Mesothelial cell of epicardium (in vitro differentiated cells): Measurements from ENCODE around the gene PDE10A. TPM values are rescaled to one million over a fixed set of nuclear protein-coding genes. Genes with fewer than 3 reads are reported as not detected.
"Not testable (repeated sequence)": the region's sequence is repeated elsewhere in the genome, so short reads cannot be mapped to it uniquely, and the experiment has no call there.

Source experiments
- DNase-seq, 2 experiments: peaks; one replicate each; pipeline ENCODE4 v3.0.0; 2021; ENCODE audit warnings: low spot score in 2 of 2; ENCODE audit not compliant: unreplicated experiment in 2 of 2
- H3K27ac Mint-ChIP-seq: 2 replicates; pipeline ENCODE4 v1.8.0; 2021; ENCODE audit warnings: mixed read lengths
- H3K27me3 Mint-ChIP-seq: 2 replicates; pipeline ENCODE4 v1.8.0; 2021; ENCODE audit warnings: low read depth, mixed read lengths
- H3K36me3 Mint-ChIP-seq: 2 replicates; pipeline ENCODE4 v1.8.0; 2021; ENCODE audit warnings: mixed read lengths
- H3K4me1 Mint-ChIP-seq: 2 replicates; pipeline ENCODE4 v1.8.0; 2021; ENCODE audit warnings: mixed read lengths
- H3K4me3 Mint-ChIP-seq: 2 replicates; pipeline ENCODE4 v1.8.0; 2021; ENCODE audit warnings: mild to moderate bottlenecking, moderate library complexity, mixed read lengths
- H3K9me3 Mint-ChIP-seq: 2 replicates; pipeline ENCODE4 v1.8.0; 2021; ENCODE audit warnings: mixed read lengths
- total RNA-seq: library from RNA; stranded (reverse); gene quantifications from 3 replicates; pipeline ENCODE4 v1.2.1, GENCODE V29; 2021
- TF ChIP-seq, protein P1 (sequence below): fragments of 200-600 bp; sonication (generic); IDR thresholded peaks from one replicate; pipeline ENCODE4 v1.5.0; 2021; ENCODE audit warnings: antibody characterized with exemption; ENCODE audit not compliant: unreplicated experiment

Gene PDE10A
- total RNA-seq, 1 donor from 2014 or later, result 12.8 TPM

DNA sequence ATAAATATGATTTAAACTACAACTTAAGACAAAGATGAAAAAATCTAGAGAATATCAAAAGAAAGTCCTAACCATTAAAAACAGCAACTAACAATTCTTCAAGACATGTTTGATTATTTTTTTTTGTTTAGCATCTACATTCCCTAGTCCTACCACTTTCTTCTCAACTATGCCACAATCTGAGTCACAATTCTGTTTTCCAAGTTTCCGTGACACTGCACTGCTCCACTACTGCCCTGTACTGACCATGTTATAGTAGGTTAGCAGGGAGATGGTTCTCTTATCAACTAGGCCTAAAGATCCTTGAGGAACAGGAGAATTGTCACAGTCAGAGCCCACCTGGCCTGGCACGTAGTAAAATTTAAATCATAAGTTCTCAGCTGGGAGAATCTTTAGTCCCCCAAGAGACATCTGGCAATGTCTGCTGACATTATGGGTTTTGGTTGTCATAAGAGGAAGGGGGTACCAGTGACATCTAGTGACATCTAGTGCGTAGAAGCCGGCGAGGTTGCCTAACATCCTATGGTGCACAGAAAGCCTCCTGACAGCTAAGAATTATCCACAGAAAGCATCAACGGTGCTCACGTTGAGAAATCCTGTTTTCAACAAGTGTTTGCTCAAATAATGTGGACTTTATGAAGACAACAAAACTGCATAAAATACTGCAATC is 100.5 kb downstream of the PDE10A start:
- DNase-seq, result no peak
- H3K27me3 Mint-ChIP-seq, result no peaks in the 10 kb centered on the region
- H3K4me3 Mint-ChIP-seq, result no peak overlapping the region
- H3K9me3 Mint-ChIP-seq, result peaks cover 36% of the 10 kb centered on the region
- H3K27ac Mint-ChIP-seq, result no peak overlapping the region
- TF ChIP-seq, protein P1, sequence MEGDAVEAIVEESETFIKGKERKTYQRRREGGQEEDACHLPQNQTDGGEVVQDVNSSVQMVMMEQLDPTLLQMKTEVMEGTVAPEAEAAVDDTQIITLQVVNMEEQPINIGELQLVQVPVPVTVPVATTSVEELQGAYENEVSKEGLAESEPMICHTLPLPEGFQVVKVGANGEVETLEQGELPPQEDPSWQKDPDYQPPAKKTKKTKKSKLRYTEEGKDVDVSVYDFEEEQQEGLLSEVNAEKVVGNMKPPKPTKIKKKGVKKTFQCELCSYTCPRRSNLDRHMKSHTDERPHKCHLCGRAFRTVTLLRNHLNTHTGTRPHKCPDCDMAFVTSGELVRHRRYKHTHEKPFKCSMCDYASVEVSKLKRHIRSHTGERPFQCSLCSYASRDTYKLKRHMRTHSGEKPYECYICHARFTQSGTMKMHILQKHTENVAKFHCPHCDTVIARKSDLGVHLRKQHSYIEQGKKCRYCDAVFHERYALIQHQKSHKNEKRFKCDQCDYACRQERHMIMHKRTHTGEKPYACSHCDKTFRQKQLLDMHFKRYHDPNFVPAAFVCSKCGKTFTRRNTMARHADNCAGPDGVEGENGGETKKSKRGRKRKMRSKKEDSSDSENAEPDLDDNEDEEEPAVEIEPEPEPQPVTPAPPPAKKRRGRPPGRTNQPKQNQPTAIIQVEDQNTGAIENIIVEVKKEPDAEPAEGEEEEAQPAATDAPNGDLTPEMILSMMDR, result no peak
- no peaks in the 10 kb centered on the region for H3K4me1 Mint-ChIP-seq
- peaks cover 19% of the 10 kb centered on the region for H3K36me3 Mint-ChIP-seq

DNA sequence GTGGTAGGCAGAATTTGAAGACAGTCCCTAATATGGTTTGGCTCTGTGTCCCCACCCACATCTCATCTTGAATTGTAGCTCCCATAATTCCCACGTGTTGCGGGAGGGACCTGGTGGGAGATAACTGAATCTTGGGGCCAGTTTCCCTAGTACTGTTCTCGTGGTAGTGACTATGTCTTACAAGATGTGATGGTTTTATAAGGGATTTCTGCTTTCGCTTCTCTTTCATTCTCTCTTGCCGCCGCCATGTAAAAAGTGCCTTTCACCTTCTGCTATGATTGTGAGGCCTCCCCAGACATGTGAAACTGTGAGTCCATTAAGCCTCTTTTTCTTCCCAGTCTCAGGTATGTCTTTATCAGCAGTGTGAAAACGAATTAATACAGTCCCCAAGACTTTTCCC is 103.4 kb downstream of the PDE10A start:
- H3K9me3 Mint-ChIP-seq, result peaks cover 22% of the 10 kb centered on the region
- H3K4me3 Mint-ChIP-seq, result no peak overlapping the region
- H3K27ac Mint-ChIP-seq, result no peak overlapping the region
- peaks cover 10% of the 10 kb centered on the region for H3K36me3 Mint-ChIP-seq
- TF ChIP-seq, protein P1, result no peak
- DNase-seq, result no peak
- H3K4me1 Mint-ChIP-seq, result no peaks in the 10 kb centered on the region
- no peaks in the 10 kb centered on the region for H3K27me3 Mint-ChIP-seq

- not testable (repeated sequence) for DNase-seq, H3K4me3 Mint-ChIP-seq, H3K27me3 Mint-ChIP-seq, H3K27ac Mint-ChIP-seq, H3K4me1 Mint-ChIP-seq
- peaks cover 10% of the 10 kb centered on the region for H3K36me3 Mint-ChIP-seq
- H3K9me3 Mint-ChIP-seq, result peaks cover 25% of the 10 kb centered on the region
Measured at GRCh38 chr6:165558097-165558496, 104.9 kb downstream of the PDE10A start.

- peaks cover 10% of the 10 kb centered on the region for H3K36me3 Mint-ChIP-seq
- TF ChIP-seq, protein P1, result no peak
- DNase-seq, result no peak
- H3K27ac Mint-ChIP-seq, result no peak overlapping the region
- peaks cover 9% of the 10 kb centered on the region for H3K4me1 Mint-ChIP-seq
- no peaks in the 10 kb centered on the region for H3K27me3 Mint-ChIP-seq
- peaks cover 25% of the 10 kb centered on the region for H3K9me3 Mint-ChIP-seq
- H3K4me3 Mint-ChIP-seq, result no peak overlapping the region
Measured at GRCh38 chr6:165557674-165558073, 105.4 kb downstream of the PDE10A start.

- DNase-seq, result no peak
- Mint-ChIP-seq H3K27me3 (no peaks in the 10 kb centered on the region), H3K4me1 (peaks cover 9% of the 10 kb centered on the region), H3K4me3 (no peak overlapping the region), H3K9me3 (peaks cover 24% of the 10 kb centered on the region), H3K36me3 (peaks cover 10% of the 10 kb centered on the region), H3K27ac (no peak overlapping the region)
- TF ChIP-seq, protein P1, result no peak
Measured at GRCh38 chr6:165556116-165556843, 106.8 kb downstream of the PDE10A start.

DNA sequence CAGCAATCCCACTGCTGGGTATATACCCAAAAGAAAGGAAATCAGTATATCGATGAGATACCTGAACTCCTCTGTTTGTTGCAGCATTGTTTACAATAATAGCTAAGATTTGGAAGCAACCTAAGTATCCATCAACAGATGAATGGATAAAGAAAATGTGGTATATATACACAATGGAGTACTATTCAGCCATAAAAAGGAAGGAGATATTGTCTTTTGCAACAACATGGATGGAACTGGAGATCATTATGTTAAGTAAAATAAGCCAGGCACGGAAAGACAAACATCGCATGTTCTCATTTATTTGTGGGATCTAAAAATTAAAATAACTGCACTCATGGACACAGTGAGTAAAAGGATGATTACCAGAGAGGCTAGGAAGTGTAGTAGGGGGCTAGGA is 108.4 kb downstream of the PDE10A start:
- not testable (repeated sequence) for H3K27me3 Mint-ChIP-seq, DNase-seq, H3K36me3 Mint-ChIP-seq, H3K4me1 Mint-ChIP-seq, H3K4me3 Mint-ChIP-seq, H3K27ac Mint-ChIP-seq
- peaks cover 16% of the 10 kb centered on the region for H3K9me3 Mint-ChIP-seq
